Activated T-cell treated with anti-CD3 and anti-CD28 coated beads, Interleukin-2, amount 50 U/mL, for 72 hours (primary cell): ENCODE results near the gene LRRC30. TPM values are rescaled to one million over a fixed set of nuclear protein-coding genes. Genes with fewer than 3 reads are reported as not detected.

Experiments used
- total RNA-seq, 2 donors: library from RNA; stranded (reverse); gene quantifications; one replicate each; pipeline ENCODE4 v1.2.3, GENCODE V29; 2022

LRRC30 gene
- total RNA-seq, 2 donors from 2014 or later = not detected

Other genes with a start within 250 kb of the LRRC30 start
- gene LAMA1, start 113.3 kb upstream of the LRRC30 start, total RNA-seq = not detected